Neuronal stem cell (in vitro differentiated cells): ENCODE results near the gene OR52N1. TPM values are rescaled to one million over a fixed set of nuclear protein-coding genes. Genes with fewer than 3 reads are reported as not detected.

Experiments used
- DNase-seq: peaks from one replicate; pipeline ENCODE4 v3.0.0-alpha.2; 2013; ENCODE audit warnings: low spot score
- H2AFZ ChIP-seq: one replicate; pipeline ENCODE4 v1.6.1; 2013; ENCODE audit warnings: mild to moderate bottlenecking, low read length, inconsistent platforms
- H2AK5ac ChIP-seq: 2 replicates; pipeline ENCODE4 v1.6.1; 2013; ENCODE audit warnings: low read depth, mild to moderate bottlenecking, inconsistent platforms, low read length, moderate library complexity, mixed read lengths
- H2BK120ac ChIP-seq: 2 replicates; pipeline ENCODE4 v1.6.1; 2013; ENCODE audit warnings: low read depth, mild to moderate bottlenecking, inconsistent platforms, low read length, moderate library complexity, mixed read lengths
- H2BK12ac ChIP-seq: one replicate; pipeline ENCODE4 v1.6.1; 2013; ENCODE audit warnings: low read length, inconsistent platforms
- H2BK15ac ChIP-seq: 2 replicates; pipeline ENCODE4 v1.6.1; 2013; ENCODE audit warnings: mild to moderate bottlenecking, low read length, inconsistent platforms, mixed read lengths
- H2BK5ac ChIP-seq: one replicate; pipeline ENCODE4 v1.6.1; 2013; ENCODE audit warnings: inconsistent platforms, mild to moderate bottlenecking, low read length, moderate library complexity
- H3K14ac ChIP-seq: one replicate; pipeline ENCODE4 v1.6.1; 2013; ENCODE audit warnings: low read length, inconsistent platforms
- H3K18ac ChIP-seq: 2 replicates; pipeline ENCODE4 v1.6.1; 2013; ENCODE audit warnings: low read length, inconsistent platforms
- H3K23ac ChIP-seq: 2 replicates; pipeline ENCODE4 v1.6.1; 2013; ENCODE audit warnings: low read depth, mild to moderate bottlenecking, mixed read lengths, low read length, inconsistent platforms; ENCODE audit not compliant: poor library complexity
- H3K27ac ChIP-seq: replicated peaks from 3 replicates; pipeline ENCODE4 v1.5.1; 2013; ENCODE audit warnings: low read length, inconsistent platforms
- H3K27me3 ChIP-seq, 3 experiments: 2 replicates each; pipeline ENCODE4 v1.6.1; 2013; ENCODE audit warnings: low read length in 3 of 3, mild to moderate bottlenecking in 2 of 3, inconsistent platforms in 1 of 3, low read depth in 1 of 3, mixed read lengths in 1 of 3, moderate library complexity in 1 of 3; ENCODE audit not compliant: control insufficient read depth in 3 of 3, insufficient read depth in 3 of 3
- H3K36me3 ChIP-seq, 2 donors: replicated peaks in 1 of 2; 2 replicates each; pipeline ENCODE4 v1.6.1; 2013; ENCODE audit warnings: low read length in 2 of 2; ENCODE audit not compliant: control insufficient read depth in 2 of 2, insufficient read depth in 2 of 2
- H3K4ac ChIP-seq: 2 replicates; pipeline ENCODE4 v1.6.1; 2013; ENCODE audit warnings: inconsistent platforms, mild to moderate bottlenecking, low read length, moderate library complexity
- H3K4me1 ChIP-seq, 2 donors: 1 replicate in 1 of 2; 2 replicates in 1 of 2; pipeline ENCODE4 v1.6.1; 2013; ENCODE audit warnings: low read length in 2 of 2, low read depth in 1 of 2; ENCODE audit not compliant: control insufficient read depth in 2 of 2, insufficient read depth in 1 of 2
- H3K4me2 ChIP-seq: one replicate; pipeline ENCODE4 v1.6.1; 2013; ENCODE audit warnings: mild to moderate bottlenecking, low read length, inconsistent platforms; ENCODE audit not compliant: insufficient read depth, poor library complexity, severe bottlenecking
- H3K4me3 ChIP-seq, 2 donors: 2 replicates each; pipeline ENCODE4 v1.5.1; 2013; ENCODE audit warnings: low read length in 2 of 2, mild to moderate bottlenecking in 2 of 2, inconsistent platforms in 1 of 2, moderate library complexity in 1 of 2
- H3K79me1 ChIP-seq: one replicate; pipeline ENCODE4 v1.6.1; 2013; ENCODE audit warnings: low read depth, mild to moderate bottlenecking, inconsistent platforms, low read length, moderate library complexity
- H3K9ac ChIP-seq: one replicate; pipeline ENCODE4 v1.6.1; 2013; ENCODE audit warnings: mild to moderate bottlenecking, low read depth, low read length, inconsistent platforms; ENCODE audit not compliant: poor library complexity
- H3K9me3 ChIP-seq, 2 donors: replicated peaks in 1 of 2; 2 replicates each; pipeline versions ENCODE3 to v1.6.1; 2013; ENCODE audit warnings: low read length in 2 of 2, mild to moderate bottlenecking in 2 of 2, inconsistent platforms in 1 of 2, low read depth in 1 of 2, mixed read lengths in 1 of 2, moderate library complexity in 1 of 2; ENCODE audit not compliant: control insufficient read depth in 2 of 2, insufficient read depth in 1 of 2
- H4K8ac ChIP-seq: one replicate; pipeline ENCODE4 v1.6.1; 2013; ENCODE audit warnings: low read depth, mild to moderate bottlenecking, inconsistent platforms, low read length, moderate library complexity
- H4K91ac ChIP-seq: one replicate; pipeline ENCODE4 v1.6.1; 2013; ENCODE audit warnings: low read length, low read depth, mild to moderate bottlenecking, inconsistent platforms; ENCODE audit not compliant: poor library complexity
- WGBS, 2 donors: extraction: QIAGEN DNeasy Blood & Tissue Kit; methylation state at CpG; one replicate each; pipeline ENCODE4 v1.1.7; 2013; ENCODE audit warnings: missing lambda C conversion rate in 2 of 2, mixed read lengths in 1 of 2; ENCODE audit not compliant: insufficient read length in 2 of 2, insufficient replicate concordance in 1 of 2; ENCODE audit errors: extremely low coverage in 2 of 2; 5-methylcytosine and 5-hydroxymethylcytosine counted together
- polyA plus RNA-seq, 2 experiments: library from polyadenylated mRNA; stranded (reverse); fragments of 200-250 nt; gene quantifications; one replicate each; pipeline ENCODE4 v1.2.3, GENCODE V29; 2013

The OR52N1 gene
- not detected for polyA plus RNA-seq (2013, experiment 1 of 2)
- not detected for polyA plus RNA-seq (2013, experiment 2 of 2)

DNA sequence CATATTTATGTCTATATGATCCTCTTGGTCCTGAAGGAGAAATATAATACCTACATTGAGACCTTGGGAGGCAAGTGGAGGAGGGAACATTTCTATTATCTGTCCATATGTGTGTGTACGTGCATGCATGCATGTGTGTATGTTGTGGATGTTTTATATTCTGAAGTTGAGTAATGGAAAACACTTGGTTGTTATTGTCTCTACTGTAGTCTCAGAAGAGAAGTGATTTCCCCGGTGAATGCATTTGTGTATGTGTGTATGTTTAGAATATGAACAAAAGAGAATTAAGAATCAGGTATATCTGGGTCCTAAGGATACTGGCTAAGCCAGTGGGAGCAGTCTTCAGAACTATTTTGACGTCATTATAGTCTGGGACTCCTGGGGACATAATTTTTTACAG lies at the start of gene OR52N1:
Gene OR52N1 (minus strand): TSS at position 101 of the 400 bp plus-strand sequence. CDS start 2,449 bp downstream, outside the sequence.
- no peak within 1 kb of the TSS for H2BK120ac ChIP-seq
- no peak within 1 kb of the TSS for H3K4me2 ChIP-seq
- H3K27me3 ChIP-seq = no peaks in the 10 kb centered on the region
- H3K79me1 ChIP-seq = no peaks in the 10 kb centered on the region
- no peak within 1 kb of the TSS for H4K91ac ChIP-seq
- no peak within 1 kb of the TSS for H2AFZ ChIP-seq
- no peak within 1 kb of the TSS for H2AK5ac ChIP-seq
- H3K23ac ChIP-seq = no peak within 1 kb of the TSS
- H3K14ac ChIP-seq = no peak within 1 kb of the TSS
- H3K4me3 ChIP-seq = no peak within 1 kb of the TSS
- no peak within 1 kb of the TSS for H3K18ac ChIP-seq
- H3K36me3 ChIP-seq = no peaks in the 10 kb centered on the region
- H3K4me1 ChIP-seq = no peaks in the 10 kb centered on the region
- no peak within 1 kb of the TSS for H2BK15ac ChIP-seq
- no peaks in the 10 kb centered on the region for H3K9me3 ChIP-seq
- no peak within 1 kb of the TSS for H4K8ac ChIP-seq
- no peak within 1 kb of the TSS for H3K9ac ChIP-seq
- no peak for DNase-seq
- no peak within 1 kb of the TSS for H2BK5ac ChIP-seq
- no CpG with 5 or more reads among the region's 3 CpGs for WGBS, 2 donors
- H3K27ac ChIP-seq = no peak within 1 kb of the TSS
- no peak within 1 kb of the TSS for H3K4ac ChIP-seq
- H2BK12ac ChIP-seq = no peak within 1 kb of the TSS

GRCh38 chr11:5837695-5838094 lies 46.6 kb upstream of the OR52N1 start:
- Histone ChIP-seq H3K18ac (no peak overlapping the region), H3K27me3 (no peaks in the 10 kb centered on the region), H3K4me3 (no peak overlapping the region), H3K9ac (no peak overlapping the region), H3K14ac (no peak overlapping the region), H3K4ac (no peak overlapping the region), H4K91ac (no peak overlapping the region), H3K36me3 (no peaks in the 10 kb centered on the region), H3K9me3 (no peaks in the 10 kb centered on the region), H4K8ac (no peak overlapping the region), H2BK12ac (no peak overlapping the region), H2BK5ac (no peak overlapping the region), H3K4me1 (no peaks in the 10 kb centered on the region), H3K27ac (no peak overlapping the region), H3K79me1 (no peaks in the 10 kb centered on the region), H3K4me2 (no peak overlapping the region), H2BK15ac (no peak overlapping the region), H2BK120ac (no peak overlapping the region), H2AFZ (no peak overlapping the region), H2AK5ac (no peak overlapping the region), H3K23ac (no peak overlapping the region)
- DNase-seq = no peak
- no CpG with 5 or more reads among the region's 2 CpGs for WGBS, 2 donors

- Histone ChIP-seq H3K23ac (no peak overlapping the region), H3K4ac (no peak overlapping the region), H2AFZ (no peak overlapping the region), H3K27ac (no peak overlapping the region), H3K79me1 (no peaks in the 10 kb centered on the region), H3K4me3 (no peak overlapping the region), H3K18ac (no peak overlapping the region), H2AK5ac (no peak overlapping the region), H4K91ac (no peak overlapping the region), H3K4me2 (no peak overlapping the region), H3K14ac (no peak overlapping the region), H3K9ac (no peak overlapping the region), H2BK12ac (no peak overlapping the region), H3K36me3 (no peaks in the 10 kb centered on the region), H3K9me3 (no peaks in the 10 kb centered on the region), H3K4me1 (no peaks in the 10 kb centered on the region), H4K8ac (no peak overlapping the region), H3K27me3 (no peaks in the 10 kb centered on the region), H2BK15ac (no peak overlapping the region), H2BK5ac (no peak overlapping the region), H2BK120ac (no peak overlapping the region)
- no CpG with 5 or more reads among the region's 2 CpGs for WGBS, 2 donors
- no peak for DNase-seq
Measured at GRCh38 chr11:5833446-5833845, 42.4 kb upstream of the OR52N1 start.

GRCh38 chr11:5831196-5831829 lies 40.2 kb upstream of the OR52N1 start:
- H3K23ac ChIP-seq = no peak overlapping the region
- H2BK5ac ChIP-seq = no peak overlapping the region
- no peak overlapping the region for H2BK120ac ChIP-seq
- H2BK12ac ChIP-seq = no peak overlapping the region
- H3K9ac ChIP-seq = no peak overlapping the region
- no peaks in the 10 kb centered on the region for H3K79me1 ChIP-seq
- no peak overlapping the region for H2AK5ac ChIP-seq
- H3K18ac ChIP-seq = no peak overlapping the region
- no CpG with 5 or more reads among the region's 6 CpGs for WGBS, 2 donors
- H4K91ac ChIP-seq = no peak overlapping the region
- H3K9me3 ChIP-seq = no peaks in the 10 kb centered on the region
- H3K27ac ChIP-seq = no peak overlapping the region
- no peak for DNase-seq
- no peaks in the 10 kb centered on the region for H3K36me3 ChIP-seq
- no peak overlapping the region for H2BK15ac ChIP-seq
- H3K27me3 ChIP-seq = no peaks in the 10 kb centered on the region
- peak overlapping the region; percentile 20 for H2AFZ ChIP-seq
- no peak overlapping the region for H3K14ac ChIP-seq
- H3K4me3 ChIP-seq = no peak overlapping the region
- no peaks in the 10 kb centered on the region for H3K4me1 ChIP-seq
- H4K8ac ChIP-seq = no peak overlapping the region
- H3K4ac ChIP-seq = no peak overlapping the region
- no peak overlapping the region for H3K4me2 ChIP-seq
